H9 (cell line): Measurements from ENCODE around the gene SH3PXD2B. TPM values are rescaled to one million over a fixed set of nuclear protein-coding genes. Genes with fewer than 3 reads are reported as not detected.
"Not testable (repeated sequence)": the region's sequence is repeated elsewhere in the genome, so short reads cannot be mapped to it uniquely, and the experiment has no call there.

Experiments used
- DNase-seq: peaks from one replicate; pipeline ENCODE4 v3.0.0-alpha.2; 2017
- H2AFZ ChIP-seq: one replicate; pipeline ENCODE4 v1.6.1; 2013; ENCODE audit warnings: mild to moderate bottlenecking, low read length, control low read depth, moderate library complexity
- H2AK5ac ChIP-seq: 2 replicates; pipeline ENCODE4 v1.6.1; 2013; ENCODE audit warnings: low read length, control low read depth, mixed read lengths; ENCODE audit not compliant: insufficient read length
- H2BK120ac ChIP-seq: one replicate; pipeline ENCODE4 v1.6.1; 2013; ENCODE audit warnings: low read depth, mild to moderate bottlenecking, low read length, control low read depth, inconsistent platforms; ENCODE audit not compliant: poor library complexity, severe bottlenecking
- H2BK12ac ChIP-seq: 2 replicates; pipeline ENCODE4 v1.6.1; 2013; ENCODE audit warnings: low read length, control low read depth, mixed read lengths, low read depth; ENCODE audit not compliant: insufficient read length
- H2BK15ac ChIP-seq: 2 replicates; pipeline ENCODE4 v1.6.1; 2013; ENCODE audit warnings: low read depth, low read length, control low read depth
- H2BK20ac ChIP-seq: one replicate; pipeline ENCODE4 v1.6.1; 2013; ENCODE audit warnings: low read depth, mild to moderate bottlenecking, low read length, control low read depth, inconsistent platforms; ENCODE audit not compliant: poor library complexity, severe bottlenecking
- H2BK5ac ChIP-seq: 2 replicates; pipeline ENCODE4 v1.6.1; 2013; ENCODE audit warnings: low read length, control low read depth, mixed read lengths; ENCODE audit not compliant: insufficient read length
- H3K14ac ChIP-seq: 2 replicates; pipeline ENCODE4 v1.6.1; 2013; ENCODE audit warnings: low read length, control low read depth; ENCODE audit not compliant: insufficient read depth
- H3K18ac ChIP-seq: 2 replicates; pipeline ENCODE4 v1.6.1; 2013; ENCODE audit warnings: low read depth, mild to moderate bottlenecking, mixed read lengths, low read length, control low read depth; ENCODE audit not compliant: insufficient read length
- H3K23ac ChIP-seq: 2 replicates; pipeline ENCODE4 v1.6.1; 2013; ENCODE audit warnings: low read length, control low read depth, mixed read lengths, low read depth; ENCODE audit not compliant: insufficient read length
- H3K23me2 ChIP-seq: 2 replicates; pipeline ENCODE4 v1.6.1; 2013; ENCODE audit warnings: low read depth, mild to moderate bottlenecking, mixed read lengths, low read length, control low read depth; ENCODE audit not compliant: insufficient read length, poor library complexity, severe bottlenecking
- H3K27ac ChIP-seq: 2 replicates; pipeline ENCODE4 v1.5.1; 2013; ENCODE audit warnings: low read length, control low read depth, mixed read lengths, low read depth; ENCODE audit not compliant: insufficient read length
- H3K27me3 ChIP-seq: 2 replicates; pipeline ENCODE4 v1.6.1; 2013; ENCODE audit warnings: low read length, control low read depth, inconsistent platforms; ENCODE audit not compliant: insufficient read depth
- H3K4ac ChIP-seq: 2 replicates; pipeline ENCODE4 v1.6.1; 2013; ENCODE audit warnings: low read depth, mild to moderate bottlenecking, control low read depth, inconsistent platforms, low read length, moderate library complexity
- H3K4me1 ChIP-seq: 2 replicates; pipeline ENCODE4 v1.6.1; 2013; ENCODE audit warnings: low read length, control low read depth, inconsistent platforms; ENCODE audit not compliant: insufficient read depth
- H3K4me2 ChIP-seq: 2 replicates; pipeline ENCODE4 v1.6.1; 2013; ENCODE audit warnings: low read length, control low read depth, mixed read lengths; ENCODE audit not compliant: insufficient read length, insufficient read depth
- H3K56ac ChIP-seq: 2 replicates; pipeline ENCODE4 v1.6.1; 2013; ENCODE audit warnings: low read depth, mild to moderate bottlenecking, mixed read lengths, low read length, control low read depth; ENCODE audit not compliant: insufficient read length
- H3K79me1 ChIP-seq: 2 replicates; pipeline ENCODE4 v1.6.1; 2013; ENCODE audit warnings: low read depth, mild to moderate bottlenecking, moderate library complexity, low read length, control low read depth, inconsistent platforms; ENCODE audit not compliant: insufficient read depth, poor library complexity, severe bottlenecking
- H3K79me2 ChIP-seq: 2 replicates; pipeline ENCODE4 v1.6.1; 2013; ENCODE audit warnings: low read length, control low read depth, inconsistent platforms; ENCODE audit not compliant: insufficient read depth
- H3K9ac ChIP-seq: 2 replicates; pipeline ENCODE4 v1.6.1; 2013; ENCODE audit warnings: low read length, control low read depth, mixed read lengths; ENCODE audit not compliant: insufficient read length; ENCODE audit errors: extremely low read depth
- H3K9me3 ChIP-seq: one replicate; pipeline ENCODE4 v1.6.1; 2013; ENCODE audit warnings: low read depth, low read length, inconsistent platforms; ENCODE audit not compliant: control insufficient read depth
- H3T11ph ChIP-seq: one replicate; pipeline ENCODE4 v1.6.1; 2013; ENCODE audit warnings: mild to moderate bottlenecking, low read length, control low read depth, inconsistent platforms
- H4K20me1 ChIP-seq: one replicate; pipeline ENCODE4 v1.6.1; 2013; ENCODE audit not compliant: control insufficient read depth, insufficient read length, insufficient read depth
- H4K5ac ChIP-seq: 2 replicates; pipeline ENCODE4 v1.6.1; 2013; ENCODE audit warnings: low read depth, mild to moderate bottlenecking, mixed read lengths, low read length, control low read depth; ENCODE audit not compliant: insufficient read length
- H4K8ac ChIP-seq: replicated peaks from 2 replicates; pipeline ENCODE4 v1.6.1; 2013; ENCODE audit warnings: low read length, control low read depth, mixed read lengths, low read depth; ENCODE audit not compliant: insufficient read length
- H4K91ac ChIP-seq: 2 replicates; pipeline ENCODE4 v1.6.1; 2013; ENCODE audit warnings: low read depth, mild to moderate bottlenecking, moderate library complexity, mixed read lengths, low read length, control low read depth; ENCODE audit not compliant: insufficient read length
- H3K27ac Mint-ChIP-seq, 3 experiments: 2 replicates in 2 of 3; 3 replicates in 1 of 3; pipeline ENCODE4 v1.8.0; 2020 to 2021; ENCODE audit warnings: mixed read lengths in 3 of 3, mild to moderate bottlenecking in 1 of 3, moderate library complexity in 1 of 3
- H3K27me3 Mint-ChIP-seq: 2 replicates; pipeline ENCODE4 v1.8.0; 2021; ENCODE audit warnings: low read depth, mild to moderate bottlenecking, moderate library complexity, mixed read lengths
- H3K36me3 Mint-ChIP-seq, 3 experiments: 2 replicates in 2 of 3; 3 replicates in 1 of 3; pipeline ENCODE4 v1.8.0; 2020 to 2021; ENCODE audit warnings: low read depth in 3 of 3, mixed read lengths in 3 of 3; ENCODE audit not compliant: insufficient read depth in 1 of 3
- H3K4me1 Mint-ChIP-seq, 2 experiments: 2 replicates each; pipeline ENCODE4 v1.8.0; 2020; ENCODE audit warnings: mixed read lengths in 2 of 2
- H3K4me3 Mint-ChIP-seq, 2 experiments: 2 replicates in 1 of 2; 3 replicates in 1 of 2; pipeline ENCODE4 v1.8.0; 2020 to 2021; ENCODE audit warnings: mild to moderate bottlenecking in 2 of 2, mixed read lengths in 2 of 2, moderate library complexity in 1 of 2
- H3K9me3 Mint-ChIP-seq, 2 experiments: 2 replicates in 1 of 2; 3 replicates in 1 of 2; pipeline ENCODE4 v1.8.0; 2020; ENCODE audit warnings: mild to moderate bottlenecking in 2 of 2, mixed read lengths in 2 of 2, moderate library complexity in 1 of 2
- CTCF ChIP-seq: fragments of 200-600 bp; sonication (generic); conservative IDR thresholded peaks from 3 replicates; pipeline ENCODE4 v1.8.0; 2021; ENCODE audit warnings: antibody characterized with exemption, mild to moderate bottlenecking
- WGBS: extraction: QIAGEN DNeasy Blood & Tissue Kit; methylation state at CpG from one replicate; pipeline ENCODE4 v1.1.7; 2013; ENCODE audit warnings: missing lambda C conversion rate, low lambda C conversion rate, mixed read lengths; ENCODE audit not compliant: insufficient read length; ENCODE audit errors: extremely low coverage; 5-methylcytosine and 5-hydroxymethylcytosine counted together
- total RNA-seq: library from RNA; stranded (reverse); gene quantifications from 2 replicates; pipeline ENCODE4 v1.2.1, GENCODE V29; 2021

The SH3PXD2B gene
- total RNA-seq, 1 experiment from 2014 or later, result 49.0 TPM

GRCh38 chr5:172410160-172410559 is 44.2 kb downstream of the SH3PXD2B start:
- Histone ChIP-seq H3K23ac (no peak overlapping the region), H3K9ac (no peak overlapping the region), H2BK12ac (no peak overlapping the region), H2AFZ (no peak overlapping the region), H3K4me2 (no peak overlapping the region), H3K79me2 (no peaks in the 10 kb centered on the region), H3K27me3 (no peaks in the 10 kb centered on the region), H4K91ac (no peak overlapping the region), H4K20me1 (no peaks in the 10 kb centered on the region), H3T11ph (no peak overlapping the region), H3K9me3 (no peaks in the 10 kb centered on the region), H3K79me1 (no peaks in the 10 kb centered on the region), H2BK15ac (no peak overlapping the region), H3K56ac (no peak overlapping the region), H2BK5ac (no peak overlapping the region), H3K27ac (no peak overlapping the region), H3K23me2 (no peaks in the 10 kb centered on the region), H2BK20ac (no peak overlapping the region), H4K8ac (no peak overlapping the region), H3K4me1 (no peaks in the 10 kb centered on the region), H2BK120ac (no peak overlapping the region), H3K14ac (no peak overlapping the region), H4K5ac (no peak overlapping the region), H2AK5ac (no peak overlapping the region), H3K18ac (no peak overlapping the region), H3K4ac (no peak overlapping the region)
- no peak overlapping the region for H3K4me3 Mint-ChIP-seq
- peaks cover 12 to 41% (median 40%) of the 10 kb centered on the region in 3 experiments; a peak in 6 of 7 replicates for H3K36me3 Mint-ChIP-seq
- no CpG with 5 or more reads among the region's 4 CpGs for WGBS
- peaks cover 0 to 11% of the 10 kb centered on the region in 2 experiments; a peak in 3 of 4 replicates for H3K4me1 Mint-ChIP-seq
- TF ChIP-seq CTCF, result no peak
- DNase-seq, result no peak
- H3K9me3 Mint-ChIP-seq, result no peaks in the 10 kb centered on the region; a peak in 2 of 5 replicates
- H3K27ac Mint-ChIP-seq, result no peak overlapping the region
- no peaks in the 10 kb centered on the region for H3K27me3 Mint-ChIP-seq

GRCh38 chr5:172409477-172409876 is 44.8 kb downstream of the SH3PXD2B start:
- H4K20me1 ChIP-seq, H3K79me1 ChIP-seq: not testable (repeated sequence)
- peaks cover 18 to 47% (median 47%) of the 10 kb centered on the region in 3 experiments; a peak in 6 of 7 replicates for H3K36me3 Mint-ChIP-seq

More at GRCh38 chr5:172409477-172409876, 44.8 kb downstream of the SH3PXD2B start:
- not testable (repeated sequence) for DNase-seq, H2BK120ac ChIP-seq, H3K23me2 ChIP-seq, H3K27me3 Mint-ChIP-seq, H3K14ac ChIP-seq, H3K4me2 ChIP-seq, H3K79me2 ChIP-seq, H3K27me3 ChIP-seq, H2BK12ac ChIP-seq, H3K4me1 ChIP-seq, H3K18ac ChIP-seq, H3K27ac ChIP-seq, H4K8ac ChIP-seq, H3T11ph ChIP-seq, H2BK20ac ChIP-seq, H3K4me3 Mint-ChIP-seq, H2BK5ac ChIP-seq, H3K56ac ChIP-seq, H3K4ac ChIP-seq, H3K9me3 Mint-ChIP-seq, H4K91ac ChIP-seq, H3K9ac ChIP-seq, H3K27ac Mint-ChIP-seq, H3K4me1 Mint-ChIP-seq, H3K9me3 ChIP-seq, H3K23ac ChIP-seq, H2AK5ac ChIP-seq, H2AFZ ChIP-seq, H4K5ac ChIP-seq, H2BK15ac ChIP-seq
- no CpG with 5 or more reads among the region's 5 CpGs for WGBS
